ENCODE results near the gene KDSR. TPM values are rescaled to one million over a fixed set of nuclear protein-coding genes. Genes with fewer than 3 reads are reported as not detected.
A peak's percentile ranks its signal among the peaks of the same experiment; 100 is the strongest.

The KDSR gene, protein sequence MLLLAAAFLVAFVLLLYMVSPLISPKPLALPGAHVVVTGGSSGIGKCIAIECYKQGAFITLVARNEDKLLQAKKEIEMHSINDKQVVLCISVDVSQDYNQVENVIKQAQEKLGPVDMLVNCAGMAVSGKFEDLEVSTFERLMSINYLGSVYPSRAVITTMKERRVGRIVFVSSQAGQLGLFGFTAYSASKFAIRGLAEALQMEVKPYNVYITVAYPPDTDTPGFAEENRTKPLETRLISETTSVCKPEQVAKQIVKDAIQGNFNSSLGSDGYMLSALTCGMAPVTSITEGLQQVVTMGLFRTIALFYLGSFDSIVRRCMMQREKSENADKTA
- total RNA-seq (10 to 100 TPM; 52.3 to 62.1 TPM), polyA plus RNA-seq (10 to 100 TPM; 22.3 to 32.7 TPM)
- long read RNA-seq, donor 1, full-length matches to known transcripts = 8 of 8 reads
- long read RNA-seq, donor 1, partial matches to known transcripts = 0 of 8 reads
- long read RNA-seq, donor 1, other reads (novel, unspliced or antisense) = 0 of 8 reads
- long read RNA-seq, donor 2, full-length matches to known transcripts = 1 of 6 reads
- long read RNA-seq, donor 2, partial matches to known transcripts = 5 of 6 reads
- long read RNA-seq, donor 2, other reads (novel, unspliced or antisense) = 0 of 6 reads
- long read RNA-seq, donor 3, full-length matches to known transcripts = 8 of 8 reads
- long read RNA-seq, donor 3, partial matches to known transcripts = 0 of 8 reads
- long read RNA-seq, donor 3, other reads (novel, unspliced or antisense) = 0 of 8 reads
- long read RNA-seq, donor 4, full-length matches to known transcripts = 4 of 4 reads
- long read RNA-seq, donor 4, partial matches to known transcripts = 0 of 4 reads
- long read RNA-seq, donor 4, other reads (novel, unspliced or antisense) = 0 of 4 reads
- long read RNA-seq, donor 5, full-length matches to known transcripts = 9 of 9 reads
- long read RNA-seq, donor 5, partial matches to known transcripts = 0 of 9 reads
- long read RNA-seq, donor 5, other reads (novel, unspliced or antisense) = 0 of 9 reads

GRCh38 chr18:63367053-63367953 lies at the start of gene KDSR:
Gene KDSR, minus strand, starts transcription at chr18:63367206. Its CDS starts 88 bp downstream, at chr18:63367118.
- Histone ChIP-seq H3K9me3 (ENCODE audit: control insufficient read depth in 4 of 4, insufficient read depth in 3 of 4, low read length in 3 of 4) (no peaks in the 10 kb centered on the region), H3K9ac (ENCODE audit: insufficient read depth in 1 of 2, low read length in 2 of 2) (peak within 1 kb of the TSS; percentile 63 to 99), H3K4me3 (peak within 1 kb of the TSS; percentile 95), H3K36me3 (ENCODE audit: control insufficient read depth in 4 of 4, insufficient read depth in 4 of 4, low read length in 4 of 4) (peaks cover 0 to 4% (median 2%) of the 10 kb centered on the region in 4 donors), H3K4me1 (ENCODE audit: control insufficient read depth in 5 of 5, insufficient read depth in 5 of 5, low read length in 5 of 5) (peaks cover 0 to 11% (median 6%) of the 10 kb centered on the region in 5 donors), H3K27ac (ENCODE audit: low read depth in 1 of 2, low read length in 1 of 2) (peak within 1 kb of the TSS; percentile 99 to 100), H3K27me3 (ENCODE audit: control insufficient read depth in 3 of 3, insufficient read depth in 3 of 3, low read length in 2 of 3) (no peaks in the 10 kb centered on the region)
- TF ChIP-seq CTCF (IDR thresholded peaks at IDR 0.05; ENCODE audit: control extremely low read depth, extremely low read depth) = no peak
- ATAC-seq (ENCODE audit: insufficient read depth, low FRiP score) (peak; percentile 97), DNase-seq (peak; percentile 98 to 100 (median 99))
- 0 to 1% methylated on average over 55 to 90 of the region's 90 CpGs for WGBS, 2 donors

DNA sequence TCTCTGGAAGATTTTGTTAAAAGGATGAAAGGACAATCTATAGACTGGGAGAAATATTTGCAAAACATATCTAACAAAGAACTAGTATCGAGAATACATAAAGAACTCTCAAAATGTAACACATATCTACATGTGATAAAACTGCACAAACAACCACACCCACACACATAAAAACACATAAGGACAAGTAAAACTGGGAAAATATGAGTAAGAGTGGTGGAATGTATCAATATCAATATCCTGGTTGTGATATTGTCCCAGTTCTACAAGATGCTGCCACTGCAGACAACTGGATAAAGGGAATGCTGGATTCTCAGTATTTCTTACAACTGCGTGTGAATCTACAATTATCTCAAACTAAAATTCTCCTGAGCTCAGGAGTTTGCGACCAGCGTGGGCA lies 45.9 kb upstream of the KDSR start:
- ATAC-seq (ENCODE audit: insufficient read depth, low FRiP score) (no peak), DNase-seq (no peak)
- Histone ChIP-seq H3K4me1 (ENCODE audit: control insufficient read depth in 5 of 5, insufficient read depth in 5 of 5, low read length in 5 of 5) (peaks cover 0 to 2% (median 0%) of the 10 kb centered on the region in 5 donors), H3K36me3 (ENCODE audit: control insufficient read depth in 4 of 4, insufficient read depth in 4 of 4, low read length in 4 of 4) (peaks cover 17 to 40% (median 24%) of the 10 kb centered on the region in 4 donors), H3K9me3 (ENCODE audit: control insufficient read depth in 4 of 4, insufficient read depth in 3 of 4, low read length in 3 of 4) (no peaks in the 10 kb centered on the region), H3K27ac (ENCODE audit: low read depth in 1 of 2, low read length in 1 of 2) (no peak overlapping the region), H3K27me3 (ENCODE audit: control insufficient read depth in 3 of 3, insufficient read depth in 3 of 3, low read length in 2 of 3) (no peaks in the 10 kb centered on the region), H3K9ac (ENCODE audit: insufficient read depth in 1 of 2, low read length in 2 of 2) (no peak overlapping the region), H3K4me3 (no peak overlapping the region)
- TF ChIP-seq CTCF (IDR thresholded peaks at IDR 0.05; ENCODE audit: control extremely low read depth, extremely low read depth) = no peak
- WGBS, 2 donors = 74 to 92% methylated on average over 4 of the region's 4 CpGs

DNA sequence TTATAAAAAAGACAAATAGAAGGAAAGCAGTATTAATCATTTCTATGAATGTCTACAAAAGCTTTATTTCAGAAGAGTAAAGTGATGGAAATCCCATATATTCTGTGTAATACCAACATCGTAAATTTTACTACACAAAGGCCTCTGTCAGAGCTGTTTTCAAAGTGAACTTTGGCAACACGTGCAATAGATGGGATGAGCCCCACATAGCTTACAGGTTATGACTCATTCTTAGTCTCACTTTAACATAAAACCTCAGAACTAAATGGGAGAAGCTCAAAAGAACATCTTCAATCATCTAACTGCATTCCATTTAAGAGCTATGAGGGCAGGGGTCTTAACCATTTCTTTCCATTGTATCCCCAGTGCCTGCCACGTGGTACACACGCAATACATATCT lies 43.8 kb upstream of the KDSR start:
- no peak for TF ChIP-seq CTCF (IDR thresholded peaks at IDR 0.05; ENCODE audit: control extremely low read depth, extremely low read depth)
- Histone ChIP-seq H3K27me3 (ENCODE audit: control insufficient read depth in 3 of 3, insufficient read depth in 3 of 3, low read length in 2 of 3) (no peaks in the 10 kb centered on the region), H3K27ac (ENCODE audit: low read depth in 1 of 2, low read length in 1 of 2) (no peak overlapping the region), H3K36me3 (ENCODE audit: control insufficient read depth in 4 of 4, insufficient read depth in 4 of 4, low read length in 4 of 4) (peaks cover 18 to 41% (median 26%) of the 10 kb centered on the region in 4 donors), H3K9me3 (ENCODE audit: control insufficient read depth in 4 of 4, insufficient read depth in 3 of 4, low read length in 3 of 4) (no peaks in the 10 kb centered on the region), H3K4me3 (no peak overlapping the region), H3K9ac (ENCODE audit: insufficient read depth in 1 of 2, low read length in 2 of 2) (no peak overlapping the region), H3K4me1 (ENCODE audit: control insufficient read depth in 5 of 5, insufficient read depth in 5 of 5, low read length in 5 of 5) (peaks cover 0 to 4% (median 0%) of the 10 kb centered on the region in 5 donors)
- ATAC-seq (ENCODE audit: insufficient read depth, low FRiP score) = no peak
- no peak for DNase-seq
- 90 to 93% methylated on average over 4 of the region's 4 CpGs for WGBS, 2 donors

Measured in lung (tissue), 16 donors.